Muscle of back (tissue), 11 donors: ENCODE data around the gene PKD1L1. TPM values are rescaled to one million over a fixed set of nuclear protein-coding genes. Genes with fewer than 3 reads are reported as not detected.
A peak's percentile ranks its signal among the peaks of the same experiment; 100 is the strongest.
"Not testable (repeated sequence)": the region's sequence is repeated elsewhere in the genome, so short reads cannot be mapped to it uniquely, and the experiment has no call there.

ENCODE experiments used
- DNase-seq, 3 donors: peaks; one replicate each; pipeline versions ENCODE4 v3.0.0 to v3.0.0-alpha.2; 2013
- polyA plus RNA-seq, 10 donors: library from polyadenylated mRNA; unstranded; fragments of 120-200 nt; gene quantifications; one replicate each; pipeline ENCODE4 v1.2.1, GENCODE V29; 2013; ENCODE audit not compliant: insufficient read length in 10 of 10

The PKD1L1 gene
- polyA plus RNA-seq, 10 donors = 0.14 to 1.4 (median 0.67) TPM

GRCh38 chr7:47956220-47956619, 8.0 kb upstream of the PKD1L1 start:
- no peak for DNase-seq

- peak in 1 of 3 donors; percentile 21 for DNase-seq
Measured at GRCh38 chr7:47954231-47954911, 6.1 kb upstream of the PKD1L1 start.

- DNase-seq = no peak
Measured at GRCh38 chr7:47953822-47954221, 5.6 kb upstream of the PKD1L1 start.

- no peak for DNase-seq
Measured at GRCh38 chr7:47952224-47952623, 4.0 kb upstream of the PKD1L1 start.

- no peak for DNase-seq
Measured at GRCh38 chr7:47951374-47951773, 3.1 kb upstream of the PKD1L1 start.

- peak in 2 of 3 donors; percentile 48 to 64 for DNase-seq
Measured at GRCh38 chr7:47950714-47951113, 2.4 kb upstream of the PKD1L1 start.

- no peak for DNase-seq
Measured at GRCh38 chr7:47949703-47950102, 1.4 kb upstream of the PKD1L1 start.

GRCh38 chr7:47947355-47947749, 914 bp downstream of the PKD1L1 start:
- no peak for DNase-seq

- DNase-seq = no peak
Measured at GRCh38 chr7:47946581-47947354, 1.5 kb downstream of the PKD1L1 start.

- peak; percentile 58 to 81 (median 71) for DNase-seq
Measured at GRCh38 chr7:47945261-47946015, 2.8 kb downstream of the PKD1L1 start.

GRCh38 chr7:47944536-47945260, 3.6 kb downstream of the PKD1L1 start:
- DNase-seq = no peak

- DNase-seq = no peak
Measured at GRCh38 chr7:47943676-47944474, 4.4 kb downstream of the PKD1L1 start.

GRCh38 chr7:47942651-47943050, 5.6 kb downstream of the PKD1L1 start:
- not testable (repeated sequence) for DNase-seq

- DNase-seq = no peak
Measured at GRCh38 chr7:47942132-47942531, 6.1 kb downstream of the PKD1L1 start.

GRCh38 chr7:47941136-47941844, 7.0 kb downstream of the PKD1L1 start:
- peak in 1 of 3 donors; percentile 59 for DNase-seq

GRCh38 chr7:47940088-47941013, 7.9 kb downstream of the PKD1L1 start:
- peak in 1 of 3 donors; percentile 26 for DNase-seq

- no peak for DNase-seq
Measured at GRCh38 chr7:47939425-47940036, 8.7 kb downstream of the PKD1L1 start.

- no peak for DNase-seq
Measured at GRCh38 chr7:47938574-47939165, 9.6 kb downstream of the PKD1L1 start.
